Measurements from ENCODE around the gene ITPR2.

DNA sequence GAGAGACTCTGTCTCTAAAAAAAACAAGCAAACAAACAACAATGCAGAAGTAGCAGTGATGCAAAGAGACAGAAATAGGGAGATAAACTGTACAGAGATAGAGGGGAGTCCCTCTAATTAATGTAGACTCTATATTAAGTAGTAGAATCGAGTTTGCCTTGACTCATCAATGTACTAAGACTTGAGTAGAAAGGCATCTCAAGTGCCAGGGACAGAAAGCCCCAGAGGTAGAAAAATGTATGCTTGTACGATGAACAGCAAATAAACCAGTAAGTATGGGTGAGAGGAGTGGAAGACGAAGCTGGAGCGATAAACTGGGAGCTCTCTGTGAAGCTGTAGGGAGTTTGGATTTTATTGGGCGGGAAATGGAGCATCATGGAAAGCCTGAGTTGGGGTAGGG is 429.4 kb downstream of the ITPR2 start:
- TF ChIP-seq, protein P1, sequence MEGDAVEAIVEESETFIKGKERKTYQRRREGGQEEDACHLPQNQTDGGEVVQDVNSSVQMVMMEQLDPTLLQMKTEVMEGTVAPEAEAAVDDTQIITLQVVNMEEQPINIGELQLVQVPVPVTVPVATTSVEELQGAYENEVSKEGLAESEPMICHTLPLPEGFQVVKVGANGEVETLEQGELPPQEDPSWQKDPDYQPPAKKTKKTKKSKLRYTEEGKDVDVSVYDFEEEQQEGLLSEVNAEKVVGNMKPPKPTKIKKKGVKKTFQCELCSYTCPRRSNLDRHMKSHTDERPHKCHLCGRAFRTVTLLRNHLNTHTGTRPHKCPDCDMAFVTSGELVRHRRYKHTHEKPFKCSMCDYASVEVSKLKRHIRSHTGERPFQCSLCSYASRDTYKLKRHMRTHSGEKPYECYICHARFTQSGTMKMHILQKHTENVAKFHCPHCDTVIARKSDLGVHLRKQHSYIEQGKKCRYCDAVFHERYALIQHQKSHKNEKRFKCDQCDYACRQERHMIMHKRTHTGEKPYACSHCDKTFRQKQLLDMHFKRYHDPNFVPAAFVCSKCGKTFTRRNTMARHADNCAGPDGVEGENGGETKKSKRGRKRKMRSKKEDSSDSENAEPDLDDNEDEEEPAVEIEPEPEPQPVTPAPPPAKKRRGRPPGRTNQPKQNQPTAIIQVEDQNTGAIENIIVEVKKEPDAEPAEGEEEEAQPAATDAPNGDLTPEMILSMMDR (conservative IDR thresholded peaks at IDR 0.05; ENCODE audit: low read length): no peak
- no peak for TF ChIP-seq EZH2phosphoT487 (IDR thresholded peaks at IDR 0.05; ENCODE audit: borderline replicate concordance, low read depth, low read length)
